HepG2 (cell line): Measurements from ENCODE around the gene TBC1D14. TPM values are rescaled to one million over a fixed set of nuclear protein-coding genes. Genes with fewer than 3 reads are reported as not detected.

ENCODE experiments used
- ARID4A ChIP-seq: sonication (generic); formaldehyde crosslinking; IDR thresholded peaks from 2 replicates; pipeline ENCODE4 v1.5.0; 2020; ENCODE audit warnings: mild to moderate bottlenecking, missing genetic modification reagents, borderline replicate concordance
- ATM ChIP-seq: fragments of 450-650 bp; IDR thresholded peaks from 2 replicates; pipeline ENCODE4 v1.7.1; 2017; ENCODE audit warnings: mild to moderate bottlenecking, borderline replicate concordance
- CBX2 ChIP-seq, 2 experiments: fragments of 200-600 bp in 1 of 2; sonication (generic); formaldehyde crosslinking in 1 of 2; IDR thresholded peaks; 2 replicates each; pipeline versions ENCODE4 v1.7.0 to v1.8.1; 2018 to 2022; ENCODE audit warnings: low read depth in 2 of 2, low read length in 1 of 2, mild to moderate bottlenecking in 1 of 2, missing genetic modification reagents in 1 of 2
- ELF1 ChIP-seq: sonication (generic); formaldehyde crosslinking; IDR thresholded peaks from 2 replicates; pipeline ENCODE4 v1.4.0; 2020; ENCODE audit warnings: missing genetic modification reagents
- FOXM1 ChIP-seq: sonication (generic); formaldehyde crosslinking; IDR thresholded peaks from 2 replicates; pipeline ENCODE4 v1.5.0; 2020; ENCODE audit warnings: missing genetic modification reagents
- HNRNPL ChIP-seq: fragments of 200-400 bp; formaldehyde crosslinking; IDR thresholded peaks from 2 replicates; pipeline ENCODE4 v1.6.1; 2017; ENCODE audit warnings: mild to moderate bottlenecking, low read depth, low read length
- MEF2D ChIP-seq: sonication (generic); formaldehyde crosslinking; IDR thresholded peaks from 2 replicates; pipeline ENCODE4 v1.5.1; 2020; ENCODE audit warnings: mild to moderate bottlenecking, missing genetic modification reagents
- MNT ChIP-seq: fragments of 450-650 bp; IDR thresholded peaks from 2 replicates; pipeline ENCODE4 v1.6.1; 2016
- MZF1 ChIP-seq: sonication (generic); formaldehyde crosslinking; IDR thresholded peaks from 2 replicates; pipeline ENCODE4 v1.8.1; 2023; ENCODE audit warnings: mild to moderate bottlenecking, missing genetic modification reagents, borderline replicate concordance
- PITX1 ChIP-seq: sonication (generic); formaldehyde crosslinking; IDR thresholded peaks from 2 replicates; pipeline ENCODE4 v1.5.1; 2020; ENCODE audit warnings: mild to moderate bottlenecking, missing genetic modification reagents
- REPIN1 ChIP-seq: sonication (generic); formaldehyde crosslinking; IDR thresholded peaks from 2 replicates; pipeline ENCODE4 v1.8.0; 2022; ENCODE audit warnings: missing genetic modification reagents, low read depth, mild to moderate bottlenecking, borderline replicate concordance
- SAP130 ChIP-seq: IDR thresholded peaks from 2 replicates; pipeline ENCODE4 v1.6.1; 2016; ENCODE audit warnings: low read depth
- SIN3B ChIP-seq: fragments of 150-350 bp; IDR thresholded peaks from 2 replicates; pipeline ENCODE4 v1.6.1; 2014; ENCODE audit warnings: low read length
- SOX6 ChIP-seq, 2 experiments: fragments of 450-650 bp in 1 of 2; sonication (generic) in 1 of 2; formaldehyde crosslinking in 1 of 2; IDR thresholded peaks; 2 replicates each; pipeline versions ENCODE4 v1.4.0 to v1.6.1; 2017 to 2020; ENCODE audit warnings: antibody characterized with exemption in 1 of 2, mild to moderate bottlenecking in 1 of 2, missing genetic modification reagents in 1 of 2
- TCF12 ChIP-seq, 2 experiments: fragments of 450-650 bp in 1 of 2; sonication (generic) in 1 of 2; formaldehyde crosslinking in 1 of 2; IDR thresholded peaks; 2 replicates each; pipeline versions ENCODE4 v1.6.1 to v1.8.0; 2017 to 2022; ENCODE audit warnings: antibody characterized with exemption in 1 of 2, mild to moderate bottlenecking in 1 of 2, missing genetic modification reagents in 1 of 2, moderate library complexity in 1 of 2
- TGIF2 ChIP-seq: IDR thresholded peaks from 2 replicates; pipeline ENCODE4 v1.6.1; 2016; ENCODE audit warnings: control low read depth, missing compliant biosample characterization
- ZFAT ChIP-seq: sonication (generic); formaldehyde crosslinking; conservative IDR thresholded peaks from 2 replicates; pipeline ENCODE4 v1.8.1; 2023; ENCODE audit warnings: missing genetic modification reagents, inconsistent platforms
- ZFX ChIP-seq: sonication (generic); formaldehyde crosslinking; IDR thresholded peaks from 2 replicates; pipeline ENCODE4 v1.4.0; 2020; ENCODE audit warnings: mild to moderate bottlenecking, low read depth, missing genetic modification reagents, moderate library complexity
- ZNF547 ChIP-seq: sonication (generic); formaldehyde crosslinking; IDR thresholded peaks from 2 replicates; pipeline ENCODE4 v1.5.1; 2020; ENCODE audit warnings: mild to moderate bottlenecking, missing genetic modification reagents
- ZNF737 ChIP-seq: sonication (generic); formaldehyde crosslinking; IDR thresholded peaks from 2 replicates; pipeline ENCODE4 v1.5.0; 2020; ENCODE audit warnings: missing genetic modification reagents, mild to moderate bottlenecking, borderline replicate concordance
- ZNF841 ChIP-seq: sonication (generic); formaldehyde crosslinking; IDR thresholded peaks from 2 replicates; pipeline ENCODE4 v1.8.1; 2023; ENCODE audit warnings: missing genetic modification reagents, borderline replicate concordance
- ZSCAN20 ChIP-seq: sonication (generic); formaldehyde crosslinking; IDR thresholded peaks from 2 replicates; pipeline ENCODE4 v1.4.0; 2020; ENCODE audit warnings: missing genetic modification reagents, mild to moderate bottlenecking, borderline replicate concordance
- polyA plus RNA-seq, 8 experiments: library from polyadenylated mRNA; depleted of rRNA in 3 of 8; stranded (reverse) in 7 of 8; unstranded in 1 of 8; fragments of >200 nt; fragmentation: Illumina TruSeq in 4 of 8; extraction: Trizol in 4 of 8; gene quantifications; 2 replicates each; pipeline versions ENCODE4 v1.2.1 to v1.2.3, GENCODE V29; 2011 to 2016; ENCODE audit warnings: low read depth in 4 of 8, missing spikeins in 1 of 8, mixed read lengths in 1 of 8; ENCODE audit not compliant: insufficient read depth in 1 of 8
- total RNA-seq, 5 experiments: library from RNA; depleted of rRNA; stranded (reverse); fragments of >200 nt; fragmentation: Illumina TruSeq; extraction: Trizol; gene quantifications; 2 replicates each; pipeline ENCODE4 v1.2.3, GENCODE V29; 2016; ENCODE audit warnings: low read depth in 1 of 5

The TBC1D14 gene
- total and polyA plus RNA-seq, 2 of the 13 experiments (the other 11 are each of a cell fraction or from before 2014, with no cell fraction given) = 29.5 to 46.5 TPM

- no peak for TF ChIP-seq ZNF841 (CRISPR knock-in tag)
- TF ChIP-seq MZF1 (CRISPR knock-in tag) = no peak
- TF ChIP-seq REPIN1 = peak; percentile 58; the same call in 1 of the 2 replicates
- TF ChIP-seq ZFAT (CRISPR knock-in tag) = no peak
- no peak for TF ChIP-seq TCF12 (IDR thresholded peaks at IDR 0.05)
- 0 out of 2 replicates have a peak, but pooled peaks have one; percentile 28 for TF ChIP-seq TCF12 (CRISPR knock-in tag; IDR thresholded peaks at IDR 0.05)
- TF ChIP-seq SIN3B = no peak
- peak; percentile 54; the same call in 1 of the 2 replicates for TF ChIP-seq ARID4A (CRISPR knock-in tag)
- no peak for TF ChIP-seq ATM
- TF ChIP-seq HNRNPL = 0 out of 2 replicates have a peak, but pooled peaks have one; percentile 19
- TF ChIP-seq SAP130 (CRISPR knock-in tag) = peak; percentile 73
- no peak for TF ChIP-seq CBX2 (IDR thresholded peaks at IDR 0.05; ENCODE audit: low read depth, low read length)
- no peak for TF ChIP-seq CBX2 (CRISPR knock-in tag; IDR thresholded peaks at IDR 0.05; ENCODE audit: low read depth)
- TF ChIP-seq ZSCAN20 (CRISPR knock-in tag) = no peak
- peak; percentile 69; the same call in 1 of the 2 replicates for TF ChIP-seq TGIF2 (CRISPR knock-in tag)
- peak; percentile 29; the same call in 1 of the 2 replicates for TF ChIP-seq ZNF547 (CRISPR knock-in tag)
- no peak for TF ChIP-seq SOX6 (IDR thresholded peaks at IDR 0.05)
- TF ChIP-seq SOX6 (CRISPR knock-in tag; IDR thresholded peaks at IDR 0.05) = peak; percentile 23; the same call in 1 of the 2 replicates
- no peak for TF ChIP-seq FOXM1 (CRISPR knock-in tag)
- no peak for TF ChIP-seq ELF1
- TF ChIP-seq PITX1 (CRISPR knock-in tag) = no peak
- no peak for TF ChIP-seq ZNF737 (CRISPR knock-in tag)
- no peak for TF ChIP-seq MEF2D (CRISPR knock-in tag)
- TF ChIP-seq ZFX = peak; percentile 42; the same call in 1 of the 2 replicates
- TF ChIP-seq MNT = no peak
Observed at GRCh38 chr4:6910340-6910959, 824 bp downstream of the TBC1D14 start (continued).
